Keratinocyte (primary cell): ENCODE results near the gene LAMA4.

Experiments
- EZH2 ChIP-seq: IDR thresholded peaks from one replicate; pipeline ENCODE4 v1.6.1; 2012; ENCODE audit warnings: inconsistent platforms, mild to moderate bottlenecking, low read length, moderate library complexity
- TF ChIP-seq, protein P1 (sequence below), 3 experiments: IDR thresholded peaks in 1 of 3; conservative IDR thresholded peaks in 1 of 3; optimal IDR thresholded peaks in 1 of 3; 2 replicates in 2 of 3; 3 replicates in 1 of 3; pipeline versions ENCODE3 to v1.5.1; 2011; ENCODE audit warnings: low read length in 3 of 3, mild to moderate bottlenecking in 3 of 3, moderate library complexity in 2 of 3, control low read depth in 1 of 3, inconsistent platforms in 1 of 3; ENCODE audit not compliant: insufficient read depth in 2 of 3; ENCODE audit errors: extremely low read depth in 1 of 3

- TF ChIP-seq, protein P1, sequence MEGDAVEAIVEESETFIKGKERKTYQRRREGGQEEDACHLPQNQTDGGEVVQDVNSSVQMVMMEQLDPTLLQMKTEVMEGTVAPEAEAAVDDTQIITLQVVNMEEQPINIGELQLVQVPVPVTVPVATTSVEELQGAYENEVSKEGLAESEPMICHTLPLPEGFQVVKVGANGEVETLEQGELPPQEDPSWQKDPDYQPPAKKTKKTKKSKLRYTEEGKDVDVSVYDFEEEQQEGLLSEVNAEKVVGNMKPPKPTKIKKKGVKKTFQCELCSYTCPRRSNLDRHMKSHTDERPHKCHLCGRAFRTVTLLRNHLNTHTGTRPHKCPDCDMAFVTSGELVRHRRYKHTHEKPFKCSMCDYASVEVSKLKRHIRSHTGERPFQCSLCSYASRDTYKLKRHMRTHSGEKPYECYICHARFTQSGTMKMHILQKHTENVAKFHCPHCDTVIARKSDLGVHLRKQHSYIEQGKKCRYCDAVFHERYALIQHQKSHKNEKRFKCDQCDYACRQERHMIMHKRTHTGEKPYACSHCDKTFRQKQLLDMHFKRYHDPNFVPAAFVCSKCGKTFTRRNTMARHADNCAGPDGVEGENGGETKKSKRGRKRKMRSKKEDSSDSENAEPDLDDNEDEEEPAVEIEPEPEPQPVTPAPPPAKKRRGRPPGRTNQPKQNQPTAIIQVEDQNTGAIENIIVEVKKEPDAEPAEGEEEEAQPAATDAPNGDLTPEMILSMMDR (optimal IDR thresholded peaks at IDR 0.05 in 1 of 3, IDR thresholded peaks at IDR 0.05 in 1 of 3, conservative IDR thresholded peaks at IDR 0.05 in 1 of 3; ENCODE audit: extremely low read depth in 1 of 3, insufficient read depth in 2 of 3, low read length in 3 of 3): no peak
- TF ChIP-seq EZH2: no peak
These were observed 59.2 kb downstream of the LAMA4 start for GRCh38 chr6:112195166-112195565.
